WTC11 (cell line): ENCODE measurements around the gene SLC13A4. TPM values are rescaled to one million over a fixed set of nuclear protein-coding genes. Genes with fewer than 3 reads are reported as not detected.
A peak's percentile ranks its signal among the peaks of the same experiment; 100 is the strongest.

ENCODE experiments used
- ATAC-seq: fragments of 200-7000 bp; cut with Tn5 transposase; 2 replicates; pipeline ENCODE4 v1.10.0; 2021; ENCODE audit warnings: mild to moderate bottlenecking, moderate library complexity
- CTCF ChIA-PET: fragments of 300-600 bp; sonication (Branson Sonifier 250); formaldehyde crosslinking; loops from one replicate; lab custom pipeline; 2021; ENCODE audit warnings: antibody characterized with exemption; lab: Charles Lee
- POLR2A ChIA-PET: fragments of 350-600 bp; sonication (Branson Sonifier 250); formaldehyde crosslinking; loops from one replicate; lab custom pipeline; 2021; ENCODE audit warnings: antibody characterized with exemption; lab: Charles Lee
- DNase-seq: peaks from one replicate; pipeline ENCODE4 v3.0.0; 2021; ENCODE audit warnings: low spot score
- H3K27ac Mint-ChIP-seq: 2 replicates; pipeline ENCODE4 v1.8.0; 2021; ENCODE audit warnings: mixed read lengths
- H3K27me3 Mint-ChIP-seq: 2 replicates; pipeline ENCODE4 v1.8.0; 2021; ENCODE audit warnings: low read depth, mild to moderate bottlenecking, moderate library complexity, mixed read lengths
- H3K36me3 Mint-ChIP-seq: 2 replicates; pipeline ENCODE4 v1.8.0; 2021; ENCODE audit warnings: mixed read lengths
- H3K4me1 Mint-ChIP-seq: 2 replicates; pipeline ENCODE4 v1.8.0; 2022; ENCODE audit warnings: mixed read lengths
- H3K4me3 Mint-ChIP-seq: 2 replicates; pipeline ENCODE4 v1.8.0; 2021; ENCODE audit warnings: mild to moderate bottlenecking, moderate library complexity, mixed read lengths
- H3K9me3 Mint-ChIP-seq: 2 replicates; pipeline ENCODE4 v1.8.0; 2021; ENCODE audit warnings: mixed read lengths
- ATF2 ChIP-seq: sonication (generic); formaldehyde crosslinking; IDR thresholded peaks from 2 replicates; pipeline ENCODE4 v1.8.1; 2022; ENCODE audit warnings: low read depth, missing genetic modification reagents, borderline replicate concordance
- ELF4 ChIP-seq: sonication (generic); formaldehyde crosslinking; IDR thresholded peaks from 2 replicates; pipeline ENCODE4 v1.8.1; 2022; ENCODE audit warnings: low read depth, mild to moderate bottlenecking, moderate library complexity, missing genetic modification reagents
- ETV6 ChIP-seq: sonication (generic); formaldehyde crosslinking; IDR thresholded peaks from 2 replicates; pipeline ENCODE4 v1.8.1; 2022; ENCODE audit warnings: mild to moderate bottlenecking, missing genetic modification reagents
- FOXP1 ChIP-seq: sonication (generic); formaldehyde crosslinking; IDR thresholded peaks from 2 replicates; pipeline ENCODE4 v1.8.0; 2022; ENCODE audit warnings: missing genetic modification reagents, mild to moderate bottlenecking, moderate library complexity, borderline replicate concordance
- GABPB1 ChIP-seq: sonication (generic); formaldehyde crosslinking; IDR thresholded peaks from 2 replicates; pipeline ENCODE4 v1.8.1; 2023; ENCODE audit warnings: mild to moderate bottlenecking, missing genetic modification reagents
- GRHL2 ChIP-seq: fragments of 250-450 bp; sonication (Bioruptor Pico); IDR thresholded peaks from 2 replicates; pipeline ENCODE4 v1.8.0; 2022; ENCODE audit warnings: mild to moderate bottlenecking, moderate library complexity; ENCODE audit not compliant: insufficient replicate concordance, severe bottlenecking
- KAT7 ChIP-seq: sonication (generic); formaldehyde crosslinking; IDR thresholded peaks from 2 replicates; pipeline ENCODE4 v1.8.1; 2023; ENCODE audit warnings: missing genetic modification reagents, mild to moderate bottlenecking, borderline replicate concordance
- NR3C1 ChIP-seq: sonication (generic); formaldehyde crosslinking; conservative IDR thresholded peaks from 2 replicates; pipeline ENCODE4 v1.8.1; 2023; ENCODE audit warnings: low read depth, mild to moderate bottlenecking, missing genetic modification reagents
- OVOL2 ChIP-seq: fragments of 250-450 bp; sonication (Bioruptor Pico); IDR thresholded peaks from 2 replicates; pipeline ENCODE4 v1.9.0; 2021; ENCODE audit warnings: mild to moderate bottlenecking, borderline replicate concordance
- PRDM15 ChIP-seq: sonication (generic); formaldehyde crosslinking; IDR thresholded peaks from 2 replicates; pipeline ENCODE4 v1.8.0; 2022; ENCODE audit warnings: missing genetic modification reagents
- SMAD4 ChIP-seq: sonication (generic); formaldehyde crosslinking; IDR thresholded peaks from 2 replicates; pipeline ENCODE4 v1.8.0; 2022; ENCODE audit warnings: mild to moderate bottlenecking, missing genetic modification reagents
- SOX15 ChIP-seq: fragments of 250-450 bp; sonication (Bioruptor Pico); IDR thresholded peaks from 2 replicates; pipeline ENCODE4 v1.9.0; 2021; ENCODE audit warnings: mild to moderate bottlenecking
- TCF7 ChIP-seq: sonication (generic); formaldehyde crosslinking; IDR thresholded peaks from 2 replicates; pipeline ENCODE4 v1.8.0; 2022; ENCODE audit warnings: mild to moderate bottlenecking, low read depth, missing genetic modification reagents, moderate library complexity
- ZNF396 ChIP-seq: fragments of 250-450 bp; sonication (Bioruptor Pico); IDR thresholded peaks from 2 replicates; pipeline ENCODE4 v1.8.0; 2021; ENCODE audit warnings: mild to moderate bottlenecking, moderate library complexity, borderline replicate concordance
- ZNF671 ChIP-seq: fragments of 250-450 bp; sonication (Bioruptor Pico); IDR thresholded peaks from 2 replicates; pipeline ENCODE4 v1.8.0; 2021; ENCODE audit warnings: mild to moderate bottlenecking
- total RNA-seq: library from RNA; stranded (reverse); gene quantifications from 3 replicates; pipeline ENCODE4 v1.2.3, GENCODE V29; 2021
- TF ChIP-seq, protein P1 (sequence below): fragments of 250-450 bp; sonication (Bioruptor Pico); IDR thresholded peaks from 2 replicates; pipeline ENCODE4 v2.1.2; 2022; ENCODE audit warnings: mild to moderate bottlenecking, moderate library complexity
- TF ChIP-seq, protein P2 (sequence below): sonication (generic); formaldehyde crosslinking; IDR thresholded peaks from 2 replicates; pipeline ENCODE4 v1.8.1; 2022; ENCODE audit warnings: low read depth, mild to moderate bottlenecking, moderate library complexity, missing genetic modification reagents, borderline replicate concordance
- TF ChIP-seq, protein P3 (sequence below): sonication (generic); formaldehyde crosslinking; IDR thresholded peaks from 2 replicates; pipeline ENCODE4 v1.8.1; 2023; ENCODE audit warnings: mild to moderate bottlenecking, missing genetic modification reagents, borderline replicate concordance
- TF ChIP-seq, protein P4 (sequence below): sonication (generic); formaldehyde crosslinking; IDR thresholded peaks from 2 replicates; pipeline ENCODE4 v1.8.1; 2023; ENCODE audit warnings: mild to moderate bottlenecking, missing genetic modification reagents
- TF ChIP-seq, protein P5 (sequence below): sonication (generic); formaldehyde crosslinking; IDR thresholded peaks from 2 replicates; pipeline ENCODE4 v1.8.0; 2023; ENCODE audit warnings: missing genetic modification reagents

The SLC13A4 gene
- total RNA-seq, 1 experiment from 2014 or later = 1.6 TPM

GRCh38 chr7:135758531-135758932, 30.5 kb upstream of the SLC13A4 start:
- ChIA-PET CTCF (interaction anchor here (1.2 kb wide), 1 partner anchor 31 kb away, joined by 3 read pairs; the partner anchor contains the start of gene SLC13A4), POLR2A (no interaction called here)
- Mint-ChIP-seq H3K4me3 (no peak overlapping the region), H3K27me3 (no peaks in the 10 kb centered on the region; the same call in 1 of the 2 replicates), H3K4me1 (peaks cover 38% of the 10 kb centered on the region), H3K36me3 (peaks cover 3% of the 10 kb centered on the region; the same call in 1 of the 2 replicates), H3K27ac (no peak overlapping the region), H3K9me3 (peaks cover 24% of the 10 kb centered on the region)
- ATAC-seq = peak; percentile 22
- TF ChIP-seq, protein P1, sequence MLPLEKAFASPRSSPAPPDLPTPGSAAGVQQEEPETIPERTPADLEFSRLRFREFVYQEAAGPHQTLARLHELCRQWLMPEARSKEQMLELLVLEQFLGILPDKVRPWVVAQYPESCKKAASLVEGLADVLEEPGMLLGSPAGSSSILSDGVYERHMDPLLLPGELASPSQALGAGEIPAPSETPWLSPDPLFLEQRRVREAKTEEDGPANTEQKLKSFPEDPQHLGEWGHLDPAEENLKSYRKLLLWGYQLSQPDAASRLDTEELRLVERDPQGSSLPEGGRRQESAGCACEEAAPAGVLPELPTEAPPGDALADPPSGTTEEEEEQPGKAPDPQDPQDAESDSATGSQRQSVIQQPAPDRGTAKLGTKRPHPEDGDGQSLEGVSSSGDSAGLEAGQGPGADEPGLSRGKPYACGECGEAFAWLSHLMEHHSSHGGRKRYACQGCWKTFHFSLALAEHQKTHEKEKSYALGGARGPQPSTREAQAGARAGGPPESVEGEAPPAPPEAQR = no peak
- no peak for TF ChIP-seq GRHL2 (CRISPR knock-in tag)
- TF ChIP-seq, protein P2, sequence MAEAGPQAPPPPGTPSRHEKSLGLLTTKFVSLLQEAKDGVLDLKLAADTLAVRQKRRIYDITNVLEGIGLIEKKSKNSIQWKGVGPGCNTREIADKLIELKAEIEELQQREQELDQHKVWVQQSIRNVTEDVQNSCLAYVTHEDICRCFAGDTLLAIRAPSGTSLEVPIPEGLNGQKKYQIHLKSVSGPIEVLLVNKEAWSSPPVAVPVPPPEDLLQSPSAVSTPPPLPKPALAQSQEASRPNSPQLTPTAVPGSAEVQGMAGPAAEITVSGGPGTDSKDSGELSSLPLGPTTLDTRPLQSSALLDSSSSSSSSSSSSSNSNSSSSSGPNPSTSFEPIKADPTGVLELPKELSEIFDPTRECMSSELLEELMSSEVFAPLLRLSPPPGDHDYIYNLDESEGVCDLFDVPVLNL (CRISPR knock-in tag) = no peak
- TF ChIP-seq TCF7 (CRISPR knock-in tag) = no peak
- no peak for TF ChIP-seq ATF2 (CRISPR knock-in tag)
- TF ChIP-seq OVOL2 (CRISPR knock-in tag) = no peak
- no peak for TF ChIP-seq ZNF396 (CRISPR knock-in tag)
- no peak for TF ChIP-seq ELF4 (CRISPR knock-in tag)
- TF ChIP-seq ETV6 (CRISPR knock-in tag) = no peak
- TF ChIP-seq SOX15 (CRISPR knock-in tag) = no peak
- TF ChIP-seq, protein P3, sequence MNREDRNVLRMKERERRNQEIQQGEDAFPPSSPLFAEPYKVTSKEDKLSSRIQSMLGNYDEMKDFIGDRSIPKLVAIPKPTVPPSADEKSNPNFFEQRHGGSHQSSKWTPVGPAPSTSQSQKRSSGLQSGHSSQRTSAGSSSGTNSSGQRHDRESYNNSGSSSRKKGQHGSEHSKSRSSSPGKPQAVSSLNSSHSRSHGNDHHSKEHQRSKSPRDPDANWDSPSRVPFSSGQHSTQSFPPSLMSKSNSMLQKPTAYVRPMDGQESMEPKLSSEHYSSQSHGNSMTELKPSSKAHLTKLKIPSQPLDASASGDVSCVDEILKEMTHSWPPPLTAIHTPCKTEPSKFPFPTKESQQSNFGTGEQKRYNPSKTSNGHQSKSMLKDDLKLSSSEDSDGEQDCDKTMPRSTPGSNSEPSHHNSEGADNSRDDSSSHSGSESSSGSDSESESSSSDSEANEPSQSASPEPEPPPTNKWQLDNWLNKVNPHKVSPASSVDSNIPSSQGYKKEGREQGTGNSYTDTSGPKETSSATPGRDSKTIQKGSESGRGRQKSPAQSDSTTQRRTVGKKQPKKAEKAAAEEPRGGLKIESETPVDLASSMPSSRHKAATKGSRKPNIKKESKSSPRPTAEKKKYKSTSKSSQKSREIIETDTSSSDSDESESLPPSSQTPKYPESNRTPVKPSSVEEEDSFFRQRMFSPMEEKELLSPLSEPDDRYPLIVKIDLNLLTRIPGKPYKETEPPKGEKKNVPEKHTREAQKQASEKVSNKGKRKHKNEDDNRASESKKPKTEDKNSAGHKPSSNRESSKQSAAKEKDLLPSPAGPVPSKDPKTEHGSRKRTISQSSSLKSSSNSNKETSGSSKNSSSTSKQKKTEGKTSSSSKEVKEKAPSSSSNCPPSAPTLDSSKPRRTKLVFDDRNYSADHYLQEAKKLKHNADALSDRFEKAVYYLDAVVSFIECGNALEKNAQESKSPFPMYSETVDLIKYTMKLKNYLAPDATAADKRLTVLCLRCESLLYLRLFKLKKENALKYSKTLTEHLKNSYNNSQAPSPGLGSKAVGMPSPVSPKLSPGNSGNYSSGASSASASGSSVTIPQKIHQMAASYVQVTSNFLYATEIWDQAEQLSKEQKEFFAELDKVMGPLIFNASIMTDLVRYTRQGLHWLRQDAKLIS = no peak
- no peak for TF ChIP-seq GABPB1 (CRISPR knock-in tag)
- TF ChIP-seq, protein P4, sequence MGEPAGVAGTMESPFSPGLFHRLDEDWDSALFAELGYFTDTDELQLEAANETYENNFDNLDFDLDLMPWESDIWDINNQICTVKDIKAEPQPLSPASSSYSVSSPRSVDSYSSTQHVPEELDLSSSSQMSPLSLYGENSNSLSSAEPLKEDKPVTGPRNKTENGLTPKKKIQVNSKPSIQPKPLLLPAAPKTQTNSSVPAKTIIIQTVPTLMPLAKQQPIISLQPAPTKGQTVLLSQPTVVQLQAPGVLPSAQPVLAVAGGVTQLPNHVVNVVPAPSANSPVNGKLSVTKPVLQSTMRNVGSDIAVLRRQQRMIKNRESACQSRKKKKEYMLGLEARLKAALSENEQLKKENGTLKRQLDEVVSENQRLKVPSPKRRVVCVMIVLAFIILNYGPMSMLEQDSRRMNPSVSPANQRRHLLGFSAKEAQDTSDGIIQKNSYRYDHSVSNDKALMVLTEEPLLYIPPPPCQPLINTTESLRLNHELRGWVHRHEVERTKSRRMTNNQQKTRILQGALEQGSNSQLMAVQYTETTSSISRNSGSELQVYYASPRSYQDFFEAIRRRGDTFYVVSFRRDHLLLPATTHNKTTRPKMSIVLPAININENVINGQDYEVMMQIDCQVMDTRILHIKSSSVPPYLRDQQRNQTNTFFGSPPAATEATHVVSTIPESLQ (CRISPR knock-in tag) = no peak
- no peak for TF ChIP-seq KAT7 (CRISPR knock-in tag)
- TF ChIP-seq NR3C1 (CRISPR knock-in tag) = no peak
- no peak for TF ChIP-seq PRDM15 (CRISPR knock-in tag)
- TF ChIP-seq FOXP1 (CRISPR knock-in tag) = no peak
- no peak for TF ChIP-seq SMAD4
- TF ChIP-seq, protein P5, sequence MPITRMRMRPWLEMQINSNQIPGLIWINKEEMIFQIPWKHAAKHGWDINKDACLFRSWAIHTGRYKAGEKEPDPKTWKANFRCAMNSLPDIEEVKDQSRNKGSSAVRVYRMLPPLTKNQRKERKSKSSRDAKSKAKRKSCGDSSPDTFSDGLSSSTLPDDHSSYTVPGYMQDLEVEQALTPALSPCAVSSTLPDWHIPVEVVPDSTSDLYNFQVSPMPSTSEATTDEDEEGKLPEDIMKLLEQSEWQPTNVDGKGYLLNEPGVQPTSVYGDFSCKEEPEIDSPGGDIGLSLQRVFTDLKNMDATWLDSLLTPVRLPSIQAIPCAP (CRISPR knock-in tag) = no peak
- TF ChIP-seq ZNF671 (CRISPR knock-in tag) = no peak
- DNase-seq = no peak
